ENCODE results near the gene RGS19.

DNA sequence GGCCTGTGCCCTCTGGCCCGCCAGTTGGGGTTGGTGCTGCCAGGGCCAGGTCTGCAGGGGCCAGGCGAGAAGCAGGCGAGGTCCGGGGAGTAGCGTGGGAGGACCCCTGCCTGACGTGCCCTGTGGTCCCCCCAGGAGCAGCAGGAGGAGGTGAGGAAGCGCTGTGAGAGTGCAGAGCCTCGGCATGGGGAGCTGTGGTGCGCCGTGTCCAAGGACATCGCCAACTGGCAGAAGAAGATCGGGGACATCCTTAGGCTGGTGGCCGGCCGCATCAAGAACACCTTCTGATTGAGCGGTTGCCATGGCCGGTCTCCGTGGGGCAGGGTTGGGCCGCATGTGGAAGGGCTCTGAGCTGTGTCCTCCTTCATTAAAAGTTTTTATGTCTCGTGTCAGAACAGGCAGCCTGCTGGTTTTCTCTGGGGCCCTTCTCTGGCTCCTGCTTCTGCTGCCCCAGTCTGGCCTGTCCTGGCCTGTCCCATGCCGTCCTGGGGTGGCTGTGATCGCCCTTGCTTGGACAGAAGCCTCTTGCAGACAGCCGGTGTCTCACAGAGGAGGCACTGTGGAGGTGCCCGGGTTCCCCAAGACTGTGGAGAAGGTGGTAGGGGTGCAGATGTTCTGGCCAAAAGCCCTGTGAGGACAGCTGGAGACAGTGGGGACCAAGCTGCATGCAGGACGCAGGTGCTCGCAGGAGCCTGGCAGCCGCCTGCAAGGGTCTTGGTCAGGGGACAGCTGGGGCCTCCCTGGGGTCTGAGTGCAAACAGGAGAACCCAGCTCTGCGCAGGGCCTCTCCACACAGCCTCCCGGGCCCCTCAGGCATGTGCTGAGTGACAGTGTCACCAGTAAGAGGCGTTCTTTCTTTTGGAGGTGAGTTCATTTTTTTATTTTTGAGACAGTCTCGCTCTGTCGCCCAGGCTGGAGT is 46.4 kb downstream of the RGS19 start:
- TF ChIP-seq NRF1 (IDR thresholded peaks at IDR 0.05; ENCODE audit: low read depth, low read length) (no peak), NANOG (IDR thresholded peaks at IDR 0.05; ENCODE audit: insufficient read depth, low read depth, low read length, poor library complexity, severe bottlenecking) (no peak), POLR2AphosphoS5 (IDR thresholded peaks at IDR 0.05; ENCODE audit: low read depth, low read length) (no peak), YY1 (IDR thresholded peaks at IDR 0.05; ENCODE audit: low read depth, low read length) (no peak), FOSL1 (IDR thresholded peaks at IDR 0.05; ENCODE audit: insufficient read depth, low read depth, low read length) (no peak)
- TF ChIP-seq, protein P1, sequence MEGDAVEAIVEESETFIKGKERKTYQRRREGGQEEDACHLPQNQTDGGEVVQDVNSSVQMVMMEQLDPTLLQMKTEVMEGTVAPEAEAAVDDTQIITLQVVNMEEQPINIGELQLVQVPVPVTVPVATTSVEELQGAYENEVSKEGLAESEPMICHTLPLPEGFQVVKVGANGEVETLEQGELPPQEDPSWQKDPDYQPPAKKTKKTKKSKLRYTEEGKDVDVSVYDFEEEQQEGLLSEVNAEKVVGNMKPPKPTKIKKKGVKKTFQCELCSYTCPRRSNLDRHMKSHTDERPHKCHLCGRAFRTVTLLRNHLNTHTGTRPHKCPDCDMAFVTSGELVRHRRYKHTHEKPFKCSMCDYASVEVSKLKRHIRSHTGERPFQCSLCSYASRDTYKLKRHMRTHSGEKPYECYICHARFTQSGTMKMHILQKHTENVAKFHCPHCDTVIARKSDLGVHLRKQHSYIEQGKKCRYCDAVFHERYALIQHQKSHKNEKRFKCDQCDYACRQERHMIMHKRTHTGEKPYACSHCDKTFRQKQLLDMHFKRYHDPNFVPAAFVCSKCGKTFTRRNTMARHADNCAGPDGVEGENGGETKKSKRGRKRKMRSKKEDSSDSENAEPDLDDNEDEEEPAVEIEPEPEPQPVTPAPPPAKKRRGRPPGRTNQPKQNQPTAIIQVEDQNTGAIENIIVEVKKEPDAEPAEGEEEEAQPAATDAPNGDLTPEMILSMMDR (IDR thresholded peaks at IDR 0.05; ENCODE audit: control extremely low read depth in 1 of 3, insufficient read depth in 1 of 3, low read depth in 1 of 3, low read length in 3 of 3): no peak
